DMS153 treated with DMSO at 0.1 percent for 48 hours (cell line): Measurements from ENCODE around the gene CHRNA7.
"Not testable (repeated sequence)": the region's sequence is repeated elsewhere in the genome, so short reads cannot be mapped to it uniquely, and the experiment has no call there.

Experiments
- DNase-seq: peaks from one replicate; lab custom pipeline; 2025; ENCODE audit not compliant: unreplicated experiment; lab: John Stamatoyannopoulos, UW

Gene CHRNA7

GRCh38 chr15:32119694-32120330, 89.5 kb downstream of the CHRNA7 start:
- no peak for DNase-seq

- DNase-seq = no peak
Observed at GRCh38 chr15:32120577-32121383, 90.5 kb downstream of the CHRNA7 start.

GRCh38 chr15:32121384-32121695, 91.0 kb downstream of the CHRNA7 start:
- no peak for DNase-seq

- DNase-seq = no peak
Observed at GRCh38 chr15:32122013-32122412, 91.7 kb downstream of the CHRNA7 start.

- no peak for DNase-seq
Observed at GRCh38 chr15:32123473-32123872, 93.2 kb downstream of the CHRNA7 start.

- DNase-seq = no peak
Observed at GRCh38 chr15:32124726-32125125, 94.4 kb downstream of the CHRNA7 start.

GRCh38 chr15:32125595-32125994, 95.3 kb downstream of the CHRNA7 start:
- DNase-seq = no peak

- DNase-seq = no peak
Observed at GRCh38 chr15:32129815-32130214, 99.5 kb downstream of the CHRNA7 start.

GRCh38 chr15:32130823-32131222, 100.5 kb downstream of the CHRNA7 start:
- DNase-seq = no peak

GRCh38 chr15:32131803-32132202, 101.5 kb downstream of the CHRNA7 start:
- no peak for DNase-seq

- no peak for DNase-seq
Observed at GRCh38 chr15:32132859-32133258, 102.5 kb downstream of the CHRNA7 start.

- no peak for DNase-seq
Observed at GRCh38 chr15:32134842-32135241, 104.5 kb downstream of the CHRNA7 start.

GRCh38 chr15:32135335-32135734, 105.0 kb downstream of the CHRNA7 start:
- no peak for DNase-seq

- DNase-seq = not testable (repeated sequence)
Observed at GRCh38 chr15:32145512-32145911, 115.2 kb downstream of the CHRNA7 start.

GRCh38 chr15:32148833-32149555, 118.7 kb downstream of the CHRNA7 start:
- DNase-seq = no peak

- DNase-seq = no peak
Observed at GRCh38 chr15:32152574-32152973, 122.3 kb downstream of the CHRNA7 start.

- not testable (repeated sequence) for DNase-seq
Observed at GRCh38 chr15:32153868-32154623, 123.7 kb downstream of the CHRNA7 start.

GRCh38 chr15:32162143-32162542, 131.8 kb downstream of the CHRNA7 start:
- not testable (repeated sequence) for DNase-seq

- DNase-seq = not testable (repeated sequence)
Observed at GRCh38 chr15:32164065-32164464, 133.8 kb downstream of the CHRNA7 start.

GRCh38 chr15:32164747-32165146, 134.4 kb downstream of the CHRNA7 start:
- DNase-seq = not testable (repeated sequence)

GRCh38 chr15:32165775-32166174, 135.5 kb downstream of the CHRNA7 start:
- not testable (repeated sequence) for DNase-seq
